Heart left ventricle (tissue), 16 donors: ENCODE measurements around the gene SLC25A33. TPM values are rescaled to one million over a fixed set of nuclear protein-coding genes. Genes with fewer than 3 reads are reported as not detected.

Source experiments
- ATAC-seq, 4 donors: fragments of 200-7000 bp; cut with Tn5 transposase; one replicate each; pipeline ENCODE4 v1.9.1; 2020 to 2022; ENCODE audit warnings: moderate library complexity in 4 of 4, mild to moderate bottlenecking in 3 of 4, moderate number of reproducible peaks in 1 of 4
- DNase-seq, 5 donors: peaks; one replicate each; pipeline ENCODE4 v3.0.0-alpha.2; 2020
- H3K27ac ChIP-seq, 12 donors: fragments of 200-600 bp; sonication (generic) in 4 of 12; one replicate each; pipeline versions ENCODE4 v1.5.0 to v1.8.0; 2016 to 2022; ENCODE audit warnings: mild to moderate bottlenecking in 2 of 12
- H3K27me3 ChIP-seq, 9 donors: fragments of 200-600 bp; sonication (generic) in 2 of 9; one replicate each; pipeline versions ENCODE4 v1.5.1 to v1.8.0; 2016 to 2022; ENCODE audit warnings: mild to moderate bottlenecking in 3 of 9
- H3K36me3 ChIP-seq, 9 donors: fragments of 200-600 bp; sonication (generic) in 2 of 9; one replicate each; pipeline versions ENCODE4 v1.5.0 to v1.8.0; 2018 to 2022; ENCODE audit warnings: mild to moderate bottlenecking in 2 of 9
- H3K4me1 ChIP-seq, 12 donors: fragments of 200-600 bp; sonication (generic) in 4 of 12; one replicate each; pipeline versions ENCODE4 v1.5.0 to v1.8.0; 2016 to 2022; ENCODE audit warnings: mild to moderate bottlenecking in 3 of 12
- H3K4me3 ChIP-seq, 12 donors: fragments of 200-600 bp; sonication (generic) in 4 of 12; one replicate each; pipeline versions ENCODE4 v1.5.0 to v1.8.0; 2017 to 2022; ENCODE audit warnings: mild to moderate bottlenecking in 9 of 12, moderate library complexity in 4 of 12
- H3K9me3 ChIP-seq, 12 donors: fragments of 200-600 bp; sonication (generic) in 4 of 12; one replicate each; pipeline versions ENCODE4 v1.5.0 to v1.8.0; 2016 to 2022; ENCODE audit warnings: mild to moderate bottlenecking in 1 of 12
- CTCF ChIP-seq, 12 donors: fragments of 200-600 bp; sonication (generic) in 4 of 12; IDR thresholded peaks; one replicate each; pipeline versions ENCODE4 v1.5.0 to v1.8.0; 2018 to 2022; ENCODE audit warnings: antibody characterized with exemption in 12 of 12, mild to moderate bottlenecking in 5 of 12
- POLR2A ChIP-seq, 2 donors: fragments of 450-650 bp; IDR thresholded peaks; one replicate each; pipeline ENCODE4 v1.6.1; 2017; ENCODE audit warnings: antibody characterized with exemption in 2 of 2, mild to moderate bottlenecking in 2 of 2, moderate library complexity in 2 of 2
- WGBS, 4 donors: extraction: QIAGEN DNeasy Blood & Tissue Kit in 2 of 4; methylation state at CpG; one replicate each; pipeline versions ENCODE4 v1.1.5 to v1.1.7; 2013 to 2018; 5-methylcytosine and 5-hydroxymethylcytosine counted together
- intact Hi-C, 10 donors: fragments of 100-400 bp; cut with DNase I; formaldehyde crosslinking; loops; one replicate each; pipeline versions ENCODE4 v1.11.1 to v1.14.2; 2022
- polyA plus RNA-seq, 2 donors: library from polyadenylated mRNA; stranded (reverse); fragments of 200-250 nt; gene quantifications; one replicate each; pipeline ENCODE4 v1.2.3, GENCODE V29; 2013
- total RNA-seq, 9 donors: library from RNA; depleted of rRNA in 2 of 9; stranded (reverse); fragments of >200 nt in 2 of 9; fragmentation: NEBNext Ultra II Directional in 3 of 9; extraction: Animal tissue kit (Norgen Biotek cat#: 25700) in 3 of 9; gene quantifications; one replicate each; pipeline versions ENCODE4 v1.1.0 to v1.2.4, GENCODE V29; 2016 to 2023
- donor health status: ischemic (EF 13 %, LVEDD 7.1; RV severe dilation, severe dysfunction).
- donor health status: healthy with polysubstance abuse.
- donor health status: DM: no; HTN: yes; CAD: no.
- donor health status: DM: no; HTN: no; CAD: no.
- donor health status: ischemic (EF 25% LVEDD 6.9; RV normal size, moderate dysfunction).
- donor health status: ischemic (EF 25% LVEDD 5.7; RV mildly dilated, moderate dysfunction).
- donor health status: healthy.
- donor health status: DM: yes; HTN: yes; CAD: no.
- donor health status: ischemic (EF 35%, LVEDD 5.7; RV mildly dilated, moderate dysfunction).
- donor health status: nonischemic (EF 11% LVEDD 7.7; RV severe dilation, severe dysfunction).
- donor health status: DM: yes; HTN: yes; CAD: no.
- donor health status: PGD.
- donor health status: ischemic (EF 29% LVEDD 5.4; RV normal size, mild dysfunction).
- donor health status: nonischemic (EF 23%, LVEDD 6.1; RV moderate dilation, normal function).

The SLC25A33 gene
- total and polyA plus RNA-seq, 11 donors: 2.8 to 9.7 (median 4.5) TPM

GRCh38 chr1:9494936-9495758 is 44.1 kb upstream of the SLC25A33 start:
- 7 to 10% (median 9%) methylated on average over 22 to 48 of the region's 48 CpGs for WGBS, 4 donors
- Histone ChIP-seq H3K4me3 (peak overlapping the region in 9 of 12 donors; percentile 26 to 53 (median 39)), H3K27ac (no peak overlapping the region), H3K36me3 (no peaks in the 10 kb centered on the region), H3K9me3 (no peaks in the 10 kb centered on the region), H3K4me1 (peaks cover 0 to 10% (median 4%) of the 10 kb centered on the region in 12 donors), H3K27me3 (peaks cover 0 to 8% (median 0%) of the 10 kb centered on the region in 9 donors)
- intact Hi-C loops: loop anchor here in 9 of 10 donors (1.0 to 10.0 kb wide), 10 partner anchors 76 to 580 kb away; partner anchors contain the start of gene SPSB1 (in 1 of the 9)
- no peak for TF ChIP-seq POLR2A (IDR thresholded peaks at IDR 0.05)
- TF ChIP-seq CTCF (IDR thresholded peaks at IDR 0.05): peak; percentile 88 to 100 (median 98)
- DNase-seq: peak; percentile 33 to 77 (median 49)
- ATAC-seq: peak in 3 of 4 donors; percentile 54 to 80 (median 65)

- no peak overlapping the region for H3K27ac ChIP-seq
- H3K9me3 ChIP-seq: no peaks in the 10 kb centered on the region
- intact Hi-C loops: loop anchor here (1.0 to 10.0 kb wide), 6 partner anchors 75 to 581 kb away; no protein-coding TSS in a partner anchor
- no peak for ATAC-seq
- TF ChIP-seq POLR2A (IDR thresholded peaks at IDR 0.05) (no peak), CTCF (IDR thresholded peaks at IDR 0.05) (no peak)
- H3K27me3 ChIP-seq: peaks cover 0 to 8% (median 0%) of the 10 kb centered on the region in 9 donors
- DNase-seq: no peak
- no peak overlapping the region for H3K4me3 ChIP-seq
- 88 to 93% (median 90%) methylated on average over 8 of the region's 8 CpGs for WGBS, 4 donors
- H3K4me1 ChIP-seq: peaks cover 0 to 8% (median 4%) of the 10 kb centered on the region in 12 donors
- H3K36me3 ChIP-seq: no peaks in the 10 kb centered on the region
Measured at GRCh38 chr1:9495854-9496374, 43.4 kb upstream of the SLC25A33 start.

DNA sequence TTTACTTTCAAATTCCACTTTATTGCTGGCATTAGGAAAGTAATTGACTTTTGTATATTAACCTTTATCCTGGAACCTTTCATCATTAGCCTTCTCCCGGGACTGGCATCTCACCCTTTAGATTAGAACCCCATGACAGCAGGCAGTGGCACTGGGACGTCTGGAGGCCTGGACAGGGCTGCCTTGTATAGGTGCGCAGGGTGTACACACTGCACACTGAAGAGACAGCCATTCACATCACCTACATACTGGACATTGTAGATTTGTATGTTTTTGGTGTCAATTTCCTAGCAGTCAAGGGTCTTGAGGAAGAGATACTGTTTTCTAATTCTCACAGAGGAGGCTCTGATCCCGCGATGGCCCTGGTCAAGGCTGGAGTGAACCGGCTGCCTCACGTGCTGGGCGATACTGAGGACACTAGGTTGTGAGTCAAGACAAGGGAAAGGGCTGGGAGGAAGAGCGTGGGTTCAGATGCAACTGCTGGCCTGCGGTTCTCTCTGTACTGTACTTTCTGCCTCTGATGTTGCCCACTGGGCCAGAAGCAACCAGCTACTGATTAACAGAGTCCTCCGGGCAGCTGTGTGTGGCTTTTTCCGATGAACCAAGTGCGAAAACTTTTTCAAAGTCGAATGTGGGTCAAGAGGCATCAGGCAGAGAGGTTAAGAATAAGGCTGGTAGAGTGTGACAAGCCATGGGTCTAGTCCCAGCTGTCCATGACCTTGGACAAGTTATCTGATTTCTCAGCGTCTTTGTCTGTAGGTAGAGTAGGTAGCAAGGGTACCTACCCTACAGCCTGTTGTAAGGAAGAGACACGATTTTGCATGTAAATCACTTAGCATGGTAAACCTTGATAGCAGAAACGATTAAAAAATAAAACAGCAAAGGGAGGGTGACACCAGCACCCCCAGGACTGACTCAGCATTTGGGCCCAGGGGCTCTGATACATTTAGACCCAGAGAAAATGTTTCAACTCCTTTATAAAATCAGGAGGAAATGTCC is 38.2 kb upstream of the SLC25A33 start:
- 85 to 89% (median 88%) methylated on average over 17 of the region's 17 CpGs for WGBS, 4 donors
- intact Hi-C loops: no loop called here
- ATAC-seq (no peak), DNase-seq (no peak)
- Histone ChIP-seq H3K4me3 (no peak overlapping the region), H3K9me3 (no peaks in the 10 kb centered on the region), H3K27me3 (no peaks in the 10 kb centered on the region), H3K4me1 (peaks cover 0 to 9% (median 0%) of the 10 kb centered on the region in 12 donors), H3K36me3 (no peaks in the 10 kb centered on the region), H3K27ac (no peak overlapping the region)
- TF ChIP-seq POLR2A (IDR thresholded peaks at IDR 0.05) (no peak), CTCF (IDR thresholded peaks at IDR 0.05) (no peak)
